ENCODE data around the gene CES2.

- no peak for TF ChIP-seq POLR2AphosphoS5 (IDR thresholded peaks at IDR 0.05; ENCODE audit: low read depth, low read length)
- TF ChIP-seq TCF12 (IDR thresholded peaks at IDR 0.05): no peak
- no peak for TF ChIP-seq CTCF (IDR thresholded peaks at IDR 0.05)
- no peak for TF ChIP-seq FOXJ3 (CRISPR knock-in tag; IDR thresholded peaks at IDR 0.05)
- no peak for TF ChIP-seq MAX (IDR thresholded peaks at IDR 0.05; ENCODE audit: low read depth)
- no peak for TF ChIP-seq EP300 (IDR thresholded peaks at IDR 0.05; ENCODE audit: borderline replicate concordance in 1 of 2, low read depth in 1 of 2, low read length in 1 of 2)
- no peak for TF ChIP-seq NFIC (IDR thresholded peaks at IDR 0.05; ENCODE audit: borderline replicate concordance)
- TF ChIP-seq USF1 (IDR thresholded peaks at IDR 0.05; ENCODE audit: borderline replicate concordance, low read depth): no peak
- TF ChIP-seq USF2 (IDR thresholded peaks at IDR 0.05; ENCODE audit: borderline replicate concordance, low read depth, low read length): no peak
- no peak for TF ChIP-seq SMC3 (IDR thresholded peaks at IDR 0.05; ENCODE audit: low read depth, low read length)
- no peak for TF ChIP-seq RAD21 (IDR thresholded peaks at IDR 0.05; ENCODE audit: low read length)
These were observed 3.7 kb upstream of the CES2 start for GRCh38 chr16:66931665-66932064.

Measured in SK-N-SH (cell line).